OCI-LY7 (cell line): ENCODE data around the gene ZBTB37.

Experiments
- EZH2phosphoT487 ChIP-seq: fragments of 200-600 bp; sonication (generic); IDR thresholded peaks from 2 replicates; pipeline ENCODE4 v1.6.1; 2018; ENCODE audit warnings: low read depth, borderline replicate concordance, mild to moderate bottlenecking, mixed run types, antibody characterized with exemption, low read length, moderate library complexity, mixed read lengths
- TF ChIP-seq, protein P1 (sequence below): fragments of 200-600 bp; sonication (generic); conservative IDR thresholded peaks from 2 replicates; pipeline ENCODE4 v1.5.1; 2014; ENCODE audit warnings: mild to moderate bottlenecking, antibody characterized with exemption, low read length, moderate library complexity, mixed read lengths

DNA sequence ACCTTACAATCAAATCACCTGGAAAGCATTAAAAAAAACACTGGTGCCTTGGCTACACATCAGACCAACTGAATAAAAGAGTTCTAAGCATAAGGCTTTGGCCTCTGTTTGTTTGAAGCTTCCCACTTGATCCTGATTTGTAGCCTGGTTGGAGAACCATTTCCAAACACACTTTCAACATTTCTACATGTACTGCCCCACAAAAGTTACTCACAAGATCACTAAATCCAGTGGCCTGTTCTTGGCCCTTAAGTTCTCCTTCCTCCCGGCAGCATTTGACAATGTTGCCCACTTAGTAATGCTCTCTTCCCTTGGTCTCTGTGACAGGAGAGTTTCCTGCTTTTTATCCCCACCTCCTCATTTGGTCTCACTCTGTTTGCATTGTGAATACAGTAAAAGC is 12.2 kb upstream of the ZBTB37 start:
- TF ChIP-seq, protein P1, sequence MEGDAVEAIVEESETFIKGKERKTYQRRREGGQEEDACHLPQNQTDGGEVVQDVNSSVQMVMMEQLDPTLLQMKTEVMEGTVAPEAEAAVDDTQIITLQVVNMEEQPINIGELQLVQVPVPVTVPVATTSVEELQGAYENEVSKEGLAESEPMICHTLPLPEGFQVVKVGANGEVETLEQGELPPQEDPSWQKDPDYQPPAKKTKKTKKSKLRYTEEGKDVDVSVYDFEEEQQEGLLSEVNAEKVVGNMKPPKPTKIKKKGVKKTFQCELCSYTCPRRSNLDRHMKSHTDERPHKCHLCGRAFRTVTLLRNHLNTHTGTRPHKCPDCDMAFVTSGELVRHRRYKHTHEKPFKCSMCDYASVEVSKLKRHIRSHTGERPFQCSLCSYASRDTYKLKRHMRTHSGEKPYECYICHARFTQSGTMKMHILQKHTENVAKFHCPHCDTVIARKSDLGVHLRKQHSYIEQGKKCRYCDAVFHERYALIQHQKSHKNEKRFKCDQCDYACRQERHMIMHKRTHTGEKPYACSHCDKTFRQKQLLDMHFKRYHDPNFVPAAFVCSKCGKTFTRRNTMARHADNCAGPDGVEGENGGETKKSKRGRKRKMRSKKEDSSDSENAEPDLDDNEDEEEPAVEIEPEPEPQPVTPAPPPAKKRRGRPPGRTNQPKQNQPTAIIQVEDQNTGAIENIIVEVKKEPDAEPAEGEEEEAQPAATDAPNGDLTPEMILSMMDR: no peak
- no peak for TF ChIP-seq EZH2phosphoT487
